Esophagus mucosa (tissue), 1 donor: ENCODE measurements around the gene CUL4A. TPM values are rescaled to one million over a fixed set of nuclear protein-coding genes. Genes with fewer than 3 reads are reported as not detected.
"Not testable (repeated sequence)": the region's sequence is repeated elsewhere in the genome, so short reads cannot be mapped to it uniquely, and the experiment has no call there.

Experiments used
- ATAC-seq: fragments of 200-7000 bp; cut with Tn5 transposase; one replicate; pipeline ENCODE4 v1.9.1; 2020
- total RNA-seq: library from RNA; stranded (reverse); gene quantifications from one replicate; pipeline ENCODE4 v1.2.4, GENCODE V29; 2023
- donor health status: DM: yes; HTN: yes; CAD: no.

Gene CUL4A
- total RNA-seq, 1 donor from 2014 or later: 48.3 TPM

GRCh38 chr13:113293686-113294085, 84.3 kb downstream of the CUL4A start:
- no peak for ATAC-seq

GRCh38 chr13:113295776-113296175, 86.4 kb downstream of the CUL4A start:
- no peak for ATAC-seq

- peak; percentile 87 for ATAC-seq
Measured at GRCh38 chr13:113296823-113297369, 87.5 kb downstream of the CUL4A start, which contains the start of gene LAMP1. Gene LAMP1, plus strand, starts transcription at chr13:113297239. Its CDS starts 196 bp downstream, at chr13:113297435.

- peak; percentile 2 for ATAC-seq
Measured at GRCh38 chr13:113297370-113298042, 88.1 kb downstream of the CUL4A start.

- peak; percentile 59 for ATAC-seq
Measured at GRCh38 chr13:113298043-113298945, 88.9 kb downstream of the CUL4A start.

- no peak for ATAC-seq
Measured at GRCh38 chr13:113299951-113300350, 90.5 kb downstream of the CUL4A start.

- ATAC-seq: no peak
Measured at GRCh38 chr13:113302986-113303385, 93.6 kb downstream of the CUL4A start.

GRCh38 chr13:113304121-113304520, 94.7 kb downstream of the CUL4A start:
- ATAC-seq: peak; percentile 67

GRCh38 chr13:113305208-113305607, 95.8 kb downstream of the CUL4A start:
- peak; percentile 98 for ATAC-seq

GRCh38 chr13:113307491-113307890, 98.1 kb downstream of the CUL4A start:
- ATAC-seq: no peak

GRCh38 chr13:113309473-113309872, 100.1 kb downstream of the CUL4A start:
- no peak for ATAC-seq

GRCh38 chr13:113314112-113314511, 104.7 kb downstream of the CUL4A start:
- ATAC-seq: not testable (repeated sequence)

- not testable (repeated sequence) for ATAC-seq
Measured at GRCh38 chr13:113314895-113315470, 105.6 kb downstream of the CUL4A start.

GRCh38 chr13:113315992-113316391, 106.6 kb downstream of the CUL4A start:
- ATAC-seq: no peak

Other genes starting within 250 kb of the CUL4A start
- gene MCF2L, start 240.4 kb upstream of the CUL4A start, total RNA-seq: 9.7 TPM
- not detected for gene F7, start 103.8 kb upstream of the CUL4A start, total RNA-seq
- 0.56 TPM for gene F10, start 86.8 kb upstream of the CUL4A start, total RNA-seq
- not detected for gene PROZ, start 51.0 kb upstream of the CUL4A start, total RNA-seq
- 23.1 TPM for gene PCID2, start 944 bp upstream of the CUL4A start, total RNA-seq
- 144 TPM for gene LAMP1, start 87.6 kb downstream of the CUL4A start, total RNA-seq
- gene GRTP1, start 154.5 kb downstream of the CUL4A start, total RNA-seq: 15.1 TPM
- 2.5 TPM for gene ADPRHL1, start 243.9 kb downstream of the CUL4A start, total RNA-seq